ENCODE data around the gene PIP4K2A.
"Not testable (repeated sequence)": the region's sequence is repeated elsewhere in the genome, so short reads cannot be mapped to it uniquely, and the experiment has no call there.

Gene PIP4K2A

DNA sequence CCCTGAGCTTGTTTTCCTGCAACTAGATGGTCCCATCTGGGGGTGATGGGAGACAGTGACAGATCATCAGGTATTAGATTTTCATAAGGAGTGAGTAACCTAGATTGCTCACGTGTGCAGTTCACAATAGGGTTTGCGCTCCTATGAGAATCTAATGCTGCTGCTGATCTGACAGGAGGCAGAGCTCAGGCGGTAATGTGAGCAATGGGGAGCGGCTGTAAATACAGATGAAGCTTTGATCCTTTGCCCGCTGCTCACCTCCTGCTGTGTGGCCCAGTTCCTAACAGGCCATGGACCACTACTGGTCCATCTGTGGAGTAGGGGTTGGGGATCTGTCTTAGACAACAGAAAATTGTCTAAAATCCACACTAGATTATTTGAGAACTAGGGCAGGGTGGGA is 22.3 kb downstream of the PIP4K2A start:
- not testable (repeated sequence) for DNase-seq (ENCODE audit: low spot score)

GRCh38 chr10:22690614-22691431 is 23.6 kb downstream of the PIP4K2A start:
- DNase-seq (ENCODE audit: low spot score): no peak

DNA sequence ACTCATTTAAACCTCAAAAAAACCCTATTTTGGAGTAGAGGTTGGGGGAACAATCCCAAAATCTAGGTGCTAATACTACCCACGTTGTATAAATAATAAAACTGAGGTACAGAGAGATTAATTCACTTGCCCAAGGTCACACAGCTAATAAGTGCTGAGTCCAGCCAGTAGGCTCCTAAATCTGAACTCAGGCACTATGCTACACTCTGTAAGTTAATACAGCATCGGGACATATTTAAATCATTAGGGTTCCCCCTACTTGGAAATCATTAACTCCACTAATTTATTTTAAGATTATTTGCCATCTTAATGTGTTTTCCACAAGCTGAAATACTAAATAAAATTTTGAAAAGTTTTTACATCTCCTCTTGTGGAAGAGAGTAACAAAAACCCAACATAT is 24.2 kb downstream of the PIP4K2A start:
- no peak for DNase-seq (ENCODE audit: low spot score)

DNA sequence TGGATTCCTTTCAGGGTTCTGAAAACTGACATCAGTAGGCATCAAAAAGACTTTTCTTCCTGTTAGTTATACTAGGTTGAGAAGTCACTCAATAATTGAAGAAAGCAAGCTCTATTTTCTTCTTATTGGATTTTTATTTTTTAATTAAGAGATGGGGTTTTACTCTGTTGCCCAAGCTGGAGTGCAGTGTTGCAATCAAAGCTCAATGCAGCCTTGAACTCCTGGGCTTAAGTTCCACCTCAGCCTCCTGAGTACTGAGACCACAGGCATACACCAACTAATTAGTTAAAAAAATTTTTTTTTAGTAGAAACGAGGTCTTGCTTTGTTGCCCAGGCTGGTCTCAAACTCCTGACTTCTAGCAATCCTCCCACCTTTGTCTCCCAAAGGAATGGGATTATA is 28.0 kb downstream of the PIP4K2A start:
- DNase-seq (ENCODE audit: low spot score): no peak

GRCh38 chr10:22685926-22686325 is 28.5 kb downstream of the PIP4K2A start:
- no peak for DNase-seq (ENCODE audit: low spot score)

DNA sequence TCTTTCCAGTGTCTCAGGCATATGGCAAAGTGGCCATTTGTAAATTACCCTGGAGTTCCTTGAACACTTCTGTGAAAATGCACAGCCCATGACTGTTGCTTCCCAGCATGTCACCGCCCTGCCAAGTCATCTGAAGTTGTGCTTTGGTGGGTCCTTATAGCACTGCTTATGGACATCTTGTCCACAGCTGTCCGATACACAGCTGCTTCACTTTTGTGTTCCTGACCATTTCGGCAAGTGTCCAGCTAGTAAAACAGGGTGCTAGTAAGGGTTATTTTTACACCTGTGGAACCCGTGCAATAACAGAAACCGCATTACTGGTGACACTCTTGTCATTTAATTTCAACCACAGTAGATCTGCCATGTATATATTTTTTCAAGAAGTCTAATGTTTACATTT is 29.7 kb downstream of the PIP4K2A start:
- DNase-seq (ENCODE audit: low spot score): no peak

GRCh38 chr10:22683140-22683389 is 31.3 kb downstream of the PIP4K2A start:
- no peak for DNase-seq (ENCODE audit: low spot score)

- peak; percentile 83 for DNase-seq (ENCODE audit: low spot score)
Measured at GRCh38 chr10:22682237-22683139, 31.9 kb downstream of the PIP4K2A start.

GRCh38 chr10:22681783-22682183 is 32.6 kb downstream of the PIP4K2A start:
- DNase-seq (ENCODE audit: low spot score): peak; percentile 85

GRCh38 chr10:22681301-22681700 is 33.1 kb downstream of the PIP4K2A start:
- no peak for DNase-seq (ENCODE audit: low spot score)

DNA sequence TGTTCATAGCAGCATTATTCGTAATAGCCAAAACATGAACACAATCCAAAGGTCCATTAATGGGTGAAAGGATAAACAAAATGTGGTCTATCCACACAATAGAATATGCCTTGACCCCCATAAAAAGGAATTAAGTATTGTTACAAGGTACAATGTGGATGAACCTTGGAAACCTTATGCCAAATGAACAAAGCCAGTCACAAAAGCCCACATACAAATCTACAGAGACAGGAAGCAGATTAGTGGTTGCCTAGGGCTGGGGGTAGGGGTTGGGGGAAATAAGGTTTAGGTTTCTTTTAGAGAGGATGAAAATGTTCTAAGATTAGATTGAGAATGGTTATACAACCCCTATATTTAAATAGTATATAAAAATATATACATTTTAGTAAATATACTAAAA is 34.8 kb downstream of the PIP4K2A start:
- no peak for DNase-seq (ENCODE audit: low spot score)

DNA sequence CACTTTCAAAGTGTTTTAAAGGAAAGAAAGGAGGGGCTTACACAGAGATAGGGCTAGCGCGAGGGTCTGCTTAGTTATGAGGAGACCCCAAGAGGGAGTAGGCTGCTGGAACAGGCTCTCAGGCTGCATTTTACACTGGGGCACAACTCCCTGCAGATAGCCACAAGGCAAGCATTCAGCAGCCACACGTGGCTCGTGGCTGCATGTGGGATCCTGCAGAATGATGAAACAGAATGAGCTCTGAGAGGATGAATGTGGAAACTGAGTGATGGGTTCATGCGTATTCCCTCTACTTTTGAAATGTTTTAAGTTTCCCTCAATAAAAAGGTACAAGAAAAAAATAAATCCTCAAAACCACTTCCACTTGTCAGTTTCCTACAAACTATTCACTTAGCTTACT is 37.0 kb downstream of the PIP4K2A start:
- DNase-seq (ENCODE audit: low spot score): no peak

DNA sequence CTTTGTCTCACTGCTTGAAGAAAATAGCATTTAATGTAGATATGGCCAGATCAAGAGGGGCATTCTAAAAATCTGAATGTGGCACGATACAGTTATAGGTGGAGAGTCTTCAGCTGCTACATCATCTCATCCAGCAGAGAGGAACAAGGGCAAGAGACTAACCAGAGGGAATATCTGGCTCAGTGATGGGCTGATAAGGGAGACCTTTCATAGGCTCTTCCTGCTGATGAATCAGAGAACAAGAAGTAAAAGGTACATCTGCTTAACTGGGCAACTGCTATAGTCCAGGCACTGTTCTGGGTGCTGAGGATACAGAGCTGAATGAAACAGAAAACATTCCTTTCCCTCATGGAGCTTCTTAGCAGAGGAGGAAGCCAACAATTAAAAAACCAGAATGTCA is 37.9 kb downstream of the PIP4K2A start:
- DNase-seq (ENCODE audit: low spot score): no peak

DNA sequence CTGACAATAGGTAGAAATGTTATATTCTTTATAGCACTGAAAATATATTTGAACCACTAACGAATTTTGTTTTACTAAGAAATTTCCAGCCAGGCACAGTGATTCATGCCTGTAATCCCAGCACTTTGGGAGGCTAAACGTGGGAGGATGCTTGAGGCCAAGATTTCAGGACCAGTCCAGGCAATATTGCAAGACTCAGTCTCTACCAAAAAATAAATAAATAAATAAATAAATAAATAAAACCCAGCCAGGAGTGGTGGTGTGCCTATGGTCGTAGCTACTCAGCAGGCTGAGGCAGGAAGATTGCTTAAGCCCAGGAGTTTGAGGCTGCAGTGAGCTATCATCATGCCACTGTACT is 39.8 kb downstream of the PIP4K2A start:
- no peak for DNase-seq (ENCODE audit: low spot score)

DNA sequence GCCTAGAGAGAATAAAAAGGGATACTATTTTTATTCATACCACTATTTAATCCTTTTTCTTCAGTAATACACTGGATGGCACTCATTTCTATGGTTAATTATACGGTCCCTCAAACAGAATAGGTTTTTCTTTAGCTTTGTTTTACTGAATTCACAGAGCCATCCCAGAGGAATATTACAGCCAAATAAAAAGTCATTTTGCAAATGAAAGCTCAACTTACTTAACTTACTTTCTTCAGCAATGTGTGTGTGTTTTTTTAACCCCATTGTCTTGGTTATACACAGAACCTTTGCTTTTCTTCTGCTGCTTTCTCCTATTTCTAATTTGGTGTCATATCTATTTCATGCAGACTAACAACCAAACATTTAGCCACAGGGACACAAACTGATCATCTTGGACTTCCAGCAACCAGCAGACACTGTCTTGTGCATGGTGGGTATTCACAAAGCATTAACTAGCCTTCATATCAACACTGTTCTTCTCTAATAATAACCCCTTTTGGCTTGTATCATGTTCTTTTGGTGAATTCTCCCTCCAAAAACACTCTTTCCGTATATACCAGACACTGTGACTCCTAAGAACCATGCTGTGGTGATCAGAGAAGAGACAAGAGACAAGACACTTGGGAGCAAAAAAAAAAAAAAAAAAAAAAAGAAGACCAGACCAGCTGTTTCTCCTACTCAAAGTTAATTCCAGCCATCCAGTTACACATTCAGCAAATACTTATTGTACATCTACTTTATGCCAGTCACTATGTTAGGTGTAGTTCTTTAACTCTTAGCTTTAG is 40.4 kb downstream of the PIP4K2A start:
- DNase-seq (ENCODE audit: low spot score): no peak

DNA sequence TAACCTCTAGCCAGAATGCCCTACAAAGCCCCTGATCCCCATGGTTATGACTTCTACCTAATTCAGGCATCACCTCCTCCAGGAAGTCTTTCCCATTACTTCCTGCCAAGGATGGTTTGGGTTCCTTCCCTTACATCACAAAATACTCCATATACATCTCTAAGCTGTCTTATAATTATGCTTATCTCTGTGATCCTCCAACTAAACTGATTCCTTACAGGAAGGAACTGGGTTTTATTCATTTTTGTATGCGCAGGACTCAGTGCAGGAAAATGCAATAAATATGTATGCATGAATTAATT is 41.3 kb downstream of the PIP4K2A start:
- no peak for DNase-seq (ENCODE audit: low spot score)

GRCh38 chr10:22672319-22673090 is 41.9 kb downstream of the PIP4K2A start:
- peak; percentile 27 for DNase-seq (ENCODE audit: low spot score)

DNA sequence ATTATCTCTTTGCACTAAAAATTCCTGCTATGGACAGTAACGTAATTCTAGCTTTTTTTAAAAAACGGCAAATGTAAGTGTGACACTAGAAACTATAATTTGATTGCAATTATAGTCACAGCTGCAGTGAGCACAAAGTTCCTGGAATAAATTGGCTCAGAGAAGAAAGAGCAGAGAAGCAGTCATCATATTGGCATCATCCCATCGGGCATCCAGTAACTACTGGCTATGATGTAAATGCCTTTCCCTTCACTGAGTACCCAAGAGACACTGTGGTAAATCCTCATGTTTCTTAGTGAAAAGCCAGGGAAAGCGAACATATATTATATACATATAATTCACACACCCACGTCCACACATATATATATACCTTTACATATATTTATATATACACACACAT is 43.6 kb downstream of the PIP4K2A start:
- DNase-seq (ENCODE audit: low spot score): no peak

- DNase-seq (ENCODE audit: low spot score): peak; percentile 32
Measured at GRCh38 chr10:22669163-22669711, 45.1 kb downstream of the PIP4K2A start.

GRCh38 chr10:22667093-22667480 is 47.3 kb downstream of the PIP4K2A start:
- DNase-seq (ENCODE audit: low spot score): no peak

DNA sequence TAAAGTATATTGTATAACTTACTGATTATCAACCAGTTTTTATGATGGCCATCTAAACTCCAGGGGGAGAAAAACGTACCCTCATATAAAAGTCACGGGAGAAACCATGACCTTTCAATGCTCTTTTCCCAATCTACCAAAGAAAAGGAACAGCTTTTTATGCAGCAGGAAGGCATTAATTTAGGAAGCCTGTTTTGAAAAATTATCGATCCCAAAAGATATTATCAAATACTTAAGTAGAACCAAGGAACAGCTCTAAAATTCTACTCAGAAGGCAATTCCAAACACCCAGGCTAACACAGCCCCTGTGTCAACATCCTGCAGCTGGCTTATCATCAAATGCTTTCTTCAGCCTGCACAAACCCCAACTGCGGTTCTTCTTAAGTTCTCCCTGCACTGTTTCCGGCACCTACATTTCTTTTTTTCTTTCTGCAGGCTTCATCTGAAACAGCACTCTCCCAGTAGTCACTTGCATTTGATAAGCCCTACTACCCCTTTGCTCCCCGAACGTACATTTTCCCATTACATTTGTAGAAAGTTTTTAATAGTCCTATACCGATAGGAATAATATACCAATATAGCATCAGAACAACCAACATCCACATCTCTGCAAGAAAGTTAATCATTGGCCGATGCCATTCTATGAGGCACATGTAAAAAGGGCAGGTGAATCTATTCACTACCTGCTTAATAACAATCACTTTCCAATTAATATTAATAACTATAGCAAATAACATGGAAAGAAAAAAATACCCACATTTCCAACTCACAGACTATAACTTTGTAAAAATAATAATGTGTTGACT is 47.9 kb downstream of the PIP4K2A start:
- DNase-seq (ENCODE audit: low spot score): peak; percentile 79
